GM19025 (cell line): ENCODE results near the gene DNAH10.

Source experiments
- ATAC-seq: cut with Tn5 transposase; IDR thresholded peaks from one replicate; pipeline ENCODE4 v1.9.1; 2021; ENCODE audit warnings: mild to moderate bottlenecking, low read depth, moderate library complexity; ENCODE audit not compliant: unreplicated experiment

The DNAH10 gene

GRCh38 chr12:123924539-123924938 is 162.4 kb downstream of the DNAH10 start:
- ATAC-seq = no peak

GRCh38 chr12:123928274-123928865 is 166.3 kb downstream of the DNAH10 start:
- no peak for ATAC-seq

- no peak for ATAC-seq
These were observed 166.8 kb downstream of the DNAH10 start for GRCh38 chr12:123928897-123929296.

- ATAC-seq = no peak
These were observed 168.0 kb downstream of the DNAH10 start for GRCh38 chr12:123929946-123930583.

GRCh38 chr12:123931686-123932321 is 169.7 kb downstream of the DNAH10 start:
- ATAC-seq = no peak

GRCh38 chr12:123933214-123933613 is 171.1 kb downstream of the DNAH10 start:
- ATAC-seq = no peak

GRCh38 chr12:123934016-123934620 is 172.0 kb downstream of the DNAH10 start:
- no peak for ATAC-seq

- ATAC-seq = no peak
These were observed 172.7 kb downstream of the DNAH10 start for GRCh38 chr12:123934829-123935228.

GRCh38 chr12:123935956-123936355 is 173.9 kb downstream of the DNAH10 start:
- no peak for ATAC-seq

- no peak for ATAC-seq
These were observed 174.4 kb downstream of the DNAH10 start for GRCh38 chr12:123936471-123936870.

- ATAC-seq = no peak
These were observed 175.0 kb downstream of the DNAH10 start for GRCh38 chr12:123936956-123937706.

GRCh38 chr12:123937707-123938591 is 175.8 kb downstream of the DNAH10 start:
- ATAC-seq = no peak

GRCh38 chr12:123938679-123939480 is 176.8 kb downstream of the DNAH10 start:
- no peak for ATAC-seq

- no peak for ATAC-seq
These were observed 177.9 kb downstream of the DNAH10 start for GRCh38 chr12:123939716-123940626.

GRCh38 chr12:123940627-123940966 is 178.5 kb downstream of the DNAH10 start:
- no peak for ATAC-seq

- no peak for ATAC-seq
These were observed 178.9 kb downstream of the DNAH10 start for GRCh38 chr12:123941000-123941399.

- ATAC-seq = no peak
These were observed 179.6 kb downstream of the DNAH10 start for GRCh38 chr12:123941624-123942237.

- ATAC-seq = no peak
These were observed 180.1 kb downstream of the DNAH10 start for GRCh38 chr12:123942238-123942653.
